RCC 7860 (cell line): Measurements from ENCODE around the gene CAPZB.

Source experiments
- DNase-seq: peaks from one replicate; pipeline ENCODE4 v3.0.0-alpha.2; 2015; ENCODE audit warnings: low spot score
- FAIRE-seq: peaks from 2 replicates; lab custom pipeline; 2012; peaks lifted over from hg19 to GRCh38; lab: Jason Lieb, UNC

CAPZB gene

GRCh38 chr1:19410393-19410792, 74.9 kb downstream of the CAPZB start:
- FAIRE-seq (no peak), DNase-seq (no peak)

- DNase-seq, result no peak
- no peak for FAIRE-seq
Observed at GRCh38 chr1:19409477-19410341, 75.6 kb downstream of the CAPZB start.

- FAIRE-seq (no peak), DNase-seq (no peak)
Observed at GRCh38 chr1:19407494-19408096, 77.7 kb downstream of the CAPZB start.

GRCh38 chr1:19406680-19407079, 78.7 kb downstream of the CAPZB start:
- DNase-seq, result no peak
- no peak for FAIRE-seq

- FAIRE-seq, result no peak
- DNase-seq, result no peak
Observed at GRCh38 chr1:19405761-19406487, 79.4 kb downstream of the CAPZB start.

GRCh38 chr1:19405195-19405760, 80.1 kb downstream of the CAPZB start:
- DNase-seq, result no peak
- FAIRE-seq, result no peak

- FAIRE-seq (no peak), DNase-seq (no peak)
Observed at GRCh38 chr1:19404748-19405147, 80.6 kb downstream of the CAPZB start.

GRCh38 chr1:19403256-19403655, 82.1 kb downstream of the CAPZB start:
- FAIRE-seq, result no peak
- DNase-seq, result no peak

GRCh38 chr1:19402031-19402813, 83.1 kb downstream of the CAPZB start:
- DNase-seq (no peak), FAIRE-seq (no peak)

GRCh38 chr1:19401535-19401889, 83.8 kb downstream of the CAPZB start:
- FAIRE-seq (no peak), DNase-seq (no peak)

- DNase-seq (no peak), FAIRE-seq (no peak)
Observed at GRCh38 chr1:19400875-19401534, 84.3 kb downstream of the CAPZB start.

GRCh38 chr1:19400192-19400611, 85.1 kb downstream of the CAPZB start:
- DNase-seq, result no peak
- no peak for FAIRE-seq

GRCh38 chr1:19398309-19398760, 87.0 kb downstream of the CAPZB start:
- peak; percentile 95 for FAIRE-seq
- DNase-seq, result peak; percentile 98

GRCh38 chr1:19397217-19397945, 88.0 kb downstream of the CAPZB start:
- FAIRE-seq (no peak), DNase-seq (no peak)

- FAIRE-seq, result no peak
Observed at GRCh38 chr1:19396280-19396679, 89.1 kb downstream of the CAPZB start.

GRCh38 chr1:19395678-19396192, 89.6 kb downstream of the CAPZB start:
- FAIRE-seq (no peak), DNase-seq (no peak)

More at GRCh38 chr1:19396280-19396679, 89.1 kb downstream of the CAPZB start:
- DNase-seq, result no peak

GRCh38 chr1:19393046-19393445, 92.3 kb downstream of the CAPZB start:
- DNase-seq, result no peak
- FAIRE-seq, result no peak

- DNase-seq (no peak), FAIRE-seq (no peak)
Observed at GRCh38 chr1:19392221-19392620, 93.1 kb downstream of the CAPZB start.

- FAIRE-seq, result no peak
Observed at GRCh38 chr1:19391596-19391981, 93.8 kb downstream of the CAPZB start.

More at GRCh38 chr1:19391596-19391981, 93.8 kb downstream of the CAPZB start:
- DNase-seq, result no peak
